ENCODE results near the gene GABRA5.
"Not testable (repeated sequence)": the region's sequence is repeated elsewhere in the genome, so short reads cannot be mapped to it uniquely, and the experiment has no call there.

GABRA5 gene

GRCh38 chr15:26879706-26880105 lies 12.8 kb downstream of the GABRA5 start:
- DNase-seq = no peak

GRCh38 chr15:26882112-26882511 lies 15.2 kb downstream of the GABRA5 start:
- no peak for DNase-seq

- DNase-seq = no peak
Observed at GRCh38 chr15:26882616-26883365, 15.9 kb downstream of the GABRA5 start.

GRCh38 chr15:26883466-26883865 lies 16.6 kb downstream of the GABRA5 start:
- DNase-seq = no peak

DNA sequence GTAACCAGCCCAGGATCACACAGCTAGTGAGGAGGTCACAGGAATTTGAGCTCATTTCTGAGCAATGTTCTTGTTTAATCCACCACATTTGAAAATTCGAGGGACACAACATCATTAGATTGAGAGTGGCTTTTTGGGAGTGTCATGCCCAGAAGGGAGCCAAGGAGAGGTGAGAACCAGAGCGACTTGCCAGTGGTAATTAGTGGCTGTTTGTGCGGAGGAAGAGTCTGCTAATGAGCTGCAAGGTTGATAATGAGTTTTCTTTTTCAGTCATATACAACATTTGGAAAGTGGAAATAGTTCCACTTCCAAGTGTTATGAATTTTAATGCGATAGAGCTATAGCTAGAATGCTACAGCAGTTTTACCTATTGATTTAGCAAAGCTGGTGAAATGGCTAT lies 19.7 kb downstream of the GABRA5 start:
- no peak for DNase-seq

DNA sequence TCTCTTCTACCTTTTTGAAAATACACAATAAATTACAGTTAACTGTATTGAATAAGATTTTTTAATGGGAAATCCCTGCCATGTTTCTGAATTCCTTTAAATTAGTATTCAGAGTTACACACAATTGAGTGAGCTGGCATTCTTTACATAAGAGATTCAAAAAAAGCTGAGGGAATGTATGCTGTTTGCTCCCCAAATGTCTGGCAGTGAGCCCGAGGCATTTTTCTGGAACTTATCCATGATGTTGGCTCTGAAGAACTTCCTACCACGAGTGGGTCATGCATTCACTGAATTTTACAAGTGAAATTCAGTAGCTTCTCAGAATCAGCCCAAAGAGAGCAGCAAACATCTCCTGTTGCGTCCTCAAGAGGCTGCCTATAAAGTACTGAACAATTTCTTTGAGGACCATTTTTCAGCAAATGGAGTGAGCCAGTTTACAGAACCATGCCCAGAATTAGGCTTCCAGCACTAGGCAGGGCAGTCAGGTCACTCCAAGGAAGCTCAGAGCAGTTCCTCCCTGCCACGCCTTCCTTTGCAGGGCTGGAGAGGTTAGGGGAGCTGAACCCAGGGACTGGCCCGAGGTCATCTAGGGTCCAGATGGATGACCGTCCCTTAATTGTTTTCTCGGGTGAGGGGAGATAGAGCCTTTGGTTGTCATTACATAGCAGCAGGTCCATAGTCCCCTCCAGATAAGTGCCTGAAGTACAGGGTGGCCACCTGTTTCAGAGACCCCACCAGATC lies 21.2 kb downstream of the GABRA5 start:
- peak; percentile 52 for DNase-seq

DNA sequence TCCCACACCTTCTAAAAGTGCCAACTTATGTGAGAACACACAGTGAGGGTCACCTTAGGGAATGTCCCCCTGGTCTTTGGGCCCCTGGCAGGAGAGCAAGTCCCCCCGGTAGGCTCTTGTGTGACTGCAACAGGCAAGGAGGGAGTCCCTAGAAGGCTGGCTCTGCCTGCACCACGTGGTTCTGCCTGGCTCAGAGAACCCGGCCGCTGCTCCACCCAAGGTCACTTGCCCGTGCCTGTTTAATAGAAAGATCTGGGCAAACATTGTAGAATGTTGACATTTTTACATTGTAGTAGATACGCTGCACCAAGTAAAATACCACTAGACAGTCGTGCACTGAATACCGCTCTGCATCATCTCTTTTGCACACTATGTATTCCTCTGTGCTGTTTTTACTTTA lies 21.9 kb downstream of the GABRA5 start:
- DNase-seq = no peak

GRCh38 chr15:26889298-26889898 lies 22.5 kb downstream of the GABRA5 start:
- DNase-seq = peak; percentile 49

GRCh38 chr15:26890451-26890850 lies 23.6 kb downstream of the GABRA5 start:
- DNase-seq = no peak

GRCh38 chr15:26890988-26891387 lies 24.1 kb downstream of the GABRA5 start:
- no peak for DNase-seq

GRCh38 chr15:26891448-26892181 lies 24.8 kb downstream of the GABRA5 start:
- peak; percentile 86 for DNase-seq

GRCh38 chr15:26892182-26892518 lies 25.3 kb downstream of the GABRA5 start:
- no peak for DNase-seq

GRCh38 chr15:26892678-26893077 lies 25.8 kb downstream of the GABRA5 start:
- DNase-seq = no peak

DNA sequence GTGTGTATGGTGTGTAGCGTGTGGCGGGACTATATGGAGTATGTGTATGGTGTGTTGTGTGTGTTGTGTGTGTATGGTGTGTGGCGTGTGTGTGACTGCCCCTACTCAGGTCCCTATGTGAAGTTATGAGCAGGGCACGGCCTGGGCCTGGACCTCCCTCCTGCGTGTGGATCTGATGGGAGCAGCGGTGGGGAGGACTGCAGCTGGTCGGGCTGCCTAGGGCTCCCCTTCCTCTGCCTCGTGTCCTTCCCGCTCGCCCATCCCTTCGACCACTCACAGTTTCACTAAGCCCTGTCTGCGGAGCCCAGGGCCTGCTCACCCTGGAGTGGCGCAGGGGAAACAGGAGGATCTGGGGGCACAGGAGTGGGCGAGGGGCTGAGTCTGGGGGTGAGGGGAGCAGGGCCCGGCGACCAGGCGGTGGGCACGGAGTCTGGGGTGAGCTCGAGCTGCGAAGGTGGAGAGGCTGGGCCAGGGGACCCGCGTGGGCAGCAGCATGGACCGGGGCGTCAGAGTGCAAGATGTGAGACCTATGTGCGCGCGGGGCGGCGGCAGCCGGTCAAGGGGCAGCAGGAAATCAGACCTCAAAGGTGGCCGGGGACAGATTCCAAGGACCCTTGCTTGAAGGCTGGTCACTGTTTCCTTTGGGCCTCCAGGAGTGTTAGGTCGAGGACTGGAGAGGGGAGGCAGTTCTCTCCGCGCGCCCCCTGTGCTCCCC lies 26.6 kb downstream of the GABRA5 start:
- DNase-seq = no peak

DNA sequence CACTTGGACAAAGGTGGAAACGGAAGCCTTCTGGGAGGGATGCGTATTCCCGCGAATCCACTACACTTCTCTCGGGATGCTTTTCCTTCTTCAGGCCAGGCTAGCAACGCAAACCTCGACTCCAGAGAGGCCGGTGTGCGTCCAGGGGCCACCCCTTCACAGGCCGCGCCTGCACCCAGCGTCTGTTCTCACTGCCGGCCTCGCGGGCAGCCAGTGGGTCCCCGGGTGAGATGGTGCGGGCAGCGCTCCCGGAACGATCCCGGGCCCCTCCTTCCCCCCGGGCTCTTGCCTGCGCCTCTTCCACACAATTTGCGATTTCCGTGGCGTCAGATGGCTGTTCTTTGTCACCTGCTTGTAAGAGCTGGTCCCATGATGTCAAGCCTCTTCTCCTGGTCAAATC lies 27.3 kb downstream of the GABRA5 start:
- DNase-seq = no peak

- DNase-seq = not testable (repeated sequence)
Observed at GRCh38 chr15:26895346-26895745, 28.5 kb downstream of the GABRA5 start.

GRCh38 chr15:26899658-26900057 lies 32.8 kb downstream of the GABRA5 start:
- no peak for DNase-seq

GRCh38 chr15:26901041-26901440 lies 34.2 kb downstream of the GABRA5 start:
- no peak for DNase-seq

DNA sequence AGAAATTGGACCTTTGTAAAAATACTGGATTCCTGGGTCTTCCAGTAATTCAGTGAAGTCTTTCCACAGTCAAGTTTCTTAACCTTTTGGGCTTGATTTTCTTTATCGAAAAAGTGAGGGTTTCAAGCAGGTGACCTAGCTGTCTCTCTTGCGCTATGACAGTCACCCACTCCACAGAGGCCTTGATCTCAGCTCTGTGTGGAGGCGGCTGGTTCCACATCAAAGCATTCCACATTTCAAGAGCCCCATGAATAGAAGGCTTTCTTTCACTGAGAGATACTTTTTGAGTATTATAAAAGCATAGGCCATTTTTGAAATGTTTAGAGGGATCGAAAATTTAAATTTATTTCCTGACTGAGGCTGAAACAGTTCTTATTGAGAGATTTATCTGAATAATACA lies 43.9 kb downstream of the GABRA5 start:
- no peak for DNase-seq

DNA sequence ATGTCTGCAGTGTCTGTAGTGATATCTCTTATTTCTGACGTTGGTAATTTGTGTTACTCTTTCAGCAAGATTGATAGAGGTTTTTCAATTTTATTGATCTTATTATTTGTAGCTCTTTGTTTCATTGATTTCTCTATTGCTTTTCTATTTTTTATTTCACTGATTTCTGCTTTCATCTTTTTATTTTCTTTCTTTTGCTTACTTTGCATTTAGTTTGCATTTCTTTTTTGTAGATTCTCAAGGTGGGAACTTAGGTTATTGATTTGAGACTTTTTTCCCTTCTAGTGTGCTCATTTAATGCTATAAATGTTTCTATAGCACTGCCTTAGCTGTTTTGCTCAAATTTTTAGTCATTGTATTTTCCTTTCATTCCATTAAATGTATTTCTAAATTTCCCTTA lies 54.6 kb downstream of the GABRA5 start:
- DNase-seq = no peak

- no peak for DNase-seq
Observed at GRCh38 chr15:26926081-26926480, 59.2 kb downstream of the GABRA5 start.

GRCh38 chr15:26928051-26928450 lies 61.2 kb downstream of the GABRA5 start:
- DNase-seq = no peak

GRCh38 chr15:26929588-26929987 lies 62.7 kb downstream of the GABRA5 start:
- no peak for DNase-seq
